ENCODE measurements around the gene RAB8B.
A peak's percentile ranks its signal among the peaks of the same experiment; 100 is the strongest.

RAB8B gene

GRCh38 chr15:63218100-63218808 lies 28.8 kb downstream of the RAB8B start (continued):
- no peak for TF ChIP-seq PRDM4 (tag by site-specific recombination; IDR thresholded peaks at IDR 0.05)
- TF ChIP-seq ZNF658 (tag by site-specific recombination; IDR thresholded peaks at IDR 0.05) = no peak
- no peak for TF ChIP-seq BCL11B (tag by site-specific recombination; IDR thresholded peaks at IDR 0.05; ENCODE audit: low read depth)
- no peak for TF ChIP-seq ZEB2 (tag by site-specific recombination; IDR thresholded peaks at IDR 0.05)
- 0 out of 2 replicates have a peak, but pooled peaks have one; percentile 12 for TF ChIP-seq KLF1 (tag by site-specific recombination; IDR thresholded peaks at IDR 0.05)
- no peak for TF ChIP-seq ZBTB6 (tag by site-specific recombination; IDR thresholded peaks at IDR 0.05)
- TF ChIP-seq FEZF1 (tag by site-specific recombination; IDR thresholded peaks at IDR 0.05) = 0 out of 2 replicates have a peak, but pooled peaks have one; percentile 17
- TF ChIP-seq ZNF580 (tag by site-specific recombination; IDR thresholded peaks at IDR 0.05) = no peak
- TF ChIP-seq ZNF121 (tag by site-specific recombination; IDR thresholded peaks at IDR 0.05) = no peak
- no peak for TF ChIP-seq ZNF280D (tag by site-specific recombination; IDR thresholded peaks at IDR 0.05)
- TF ChIP-seq ZNF473 (tag by site-specific recombination; IDR thresholded peaks at IDR 0.05) = no peak
- TF ChIP-seq ZNF157 (tag by site-specific recombination; IDR thresholded peaks at IDR 0.05) = no peak
- TF ChIP-seq AEBP2 (tag by site-specific recombination; IDR thresholded peaks at IDR 0.05; ENCODE audit: borderline replicate concordance) = no peak

- CTCF ChIA-PET = no interaction called here
- no peak for TF ChIP-seq ZNF214 (tag by site-specific recombination; IDR thresholded peaks at IDR 0.05; ENCODE audit: borderline replicate concordance)
- no peak for TF ChIP-seq HIC1 (tag by site-specific recombination; IDR thresholded peaks at IDR 0.05)
- no peak for TF ChIP-seq ZNF274 (IDR thresholded peaks at IDR 0.05; ENCODE audit: low read length)
- TF ChIP-seq ZNF274 (tag by site-specific recombination; IDR thresholded peaks at IDR 0.05; ENCODE audit: borderline replicate concordance) = no peak
- no peak for TF ChIP-seq FEZF1 (tag by site-specific recombination; IDR thresholded peaks at IDR 0.05)
- Histone ChIP-seq H3K4me1 (ENCODE audit: control insufficient read depth, insufficient read depth, low read length) (peaks cover 5% of the 10 kb centered on the region; the same call in 1 of the 2 replicates), H3K36me3 (ENCODE audit: control insufficient read depth in 2 of 2, insufficient read depth in 1 of 2, low read length in 2 of 2) (no peaks in the 10 kb centered on the region), H3K4me3 (ENCODE audit: low read depth, low read length) (no peak overlapping the region), H3K27ac (ENCODE audit: extremely low read depth, low read depth, low read length) (no peak overlapping the region), H3K9me3 (ENCODE audit: control insufficient read depth, insufficient read depth, low read depth, low read length) (no peaks in the 10 kb centered on the region)
- POLR2A ChIA-PET = interaction anchor here (0.7 kb wide), 1 partner anchor 396 kb away, joined by 5 read pairs; no protein-coding TSS in a partner anchor
These were observed 29.8 kb downstream of the RAB8B start for GRCh38 chr15:63219196-63219710.
